GM18507 (cell line): Measurements from ENCODE around the gene CXorf38.
"Not testable (repeated sequence)": the region's sequence is repeated elsewhere in the genome, so short reads cannot be mapped to it uniquely, and the experiment has no call there.

ENCODE experiments used
- DNase-seq: peaks from one replicate; pipeline ENCODE4 v3.0.0; 2011; ENCODE audit warnings: low read depth; ENCODE audit not compliant: insufficient read length; ENCODE audit errors: extremely low spot score
- FAIRE-seq: peaks from 2 replicates; lab custom pipeline; 2011; peaks lifted over from hg19 to GRCh38; lab: Jason Lieb, UNC

CXorf38 gene

DNA sequence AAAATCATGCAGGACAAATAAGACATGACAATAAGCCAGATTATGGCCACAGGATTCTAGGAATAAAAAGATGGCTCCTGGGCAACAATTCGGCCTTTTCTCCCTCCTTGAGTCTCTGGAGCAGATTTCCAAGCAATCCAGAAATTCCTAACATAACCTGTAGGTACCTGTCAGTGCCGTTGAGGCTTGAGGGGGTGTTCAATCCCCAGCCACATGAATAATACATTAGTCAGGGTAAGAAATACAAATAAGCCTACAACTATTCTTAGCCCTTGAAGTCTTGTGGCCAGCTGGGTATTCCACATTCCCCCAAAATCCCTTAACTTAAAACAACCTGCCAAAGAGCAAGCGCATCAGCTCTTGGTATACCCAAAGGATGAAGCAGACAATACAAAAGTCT is 9.7 kb downstream of the CXorf38 start:
- FAIRE-seq: no peak
- DNase-seq: no peak

DNA sequence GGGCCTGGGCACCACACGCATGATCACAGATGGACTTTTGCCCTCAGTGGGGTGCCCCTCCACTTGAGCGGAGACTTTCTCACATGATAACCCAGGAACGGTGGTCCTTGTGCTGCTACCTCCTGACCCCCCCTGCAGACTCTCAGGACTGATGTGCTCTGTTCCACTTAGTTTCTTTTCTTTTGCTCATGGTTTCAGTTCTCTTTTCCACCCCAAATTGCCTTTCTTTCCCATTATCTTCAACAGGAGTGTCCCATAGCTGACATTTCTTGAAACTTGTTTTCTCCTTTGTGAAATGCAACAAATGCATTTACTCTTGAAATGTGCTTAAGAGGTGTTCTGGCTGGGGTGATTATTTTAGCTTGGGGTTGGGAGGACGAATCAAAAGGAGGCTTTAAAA is 15.2 kb downstream of the CXorf38 start:
- FAIRE-seq: no peak
- no peak for DNase-seq

DNA sequence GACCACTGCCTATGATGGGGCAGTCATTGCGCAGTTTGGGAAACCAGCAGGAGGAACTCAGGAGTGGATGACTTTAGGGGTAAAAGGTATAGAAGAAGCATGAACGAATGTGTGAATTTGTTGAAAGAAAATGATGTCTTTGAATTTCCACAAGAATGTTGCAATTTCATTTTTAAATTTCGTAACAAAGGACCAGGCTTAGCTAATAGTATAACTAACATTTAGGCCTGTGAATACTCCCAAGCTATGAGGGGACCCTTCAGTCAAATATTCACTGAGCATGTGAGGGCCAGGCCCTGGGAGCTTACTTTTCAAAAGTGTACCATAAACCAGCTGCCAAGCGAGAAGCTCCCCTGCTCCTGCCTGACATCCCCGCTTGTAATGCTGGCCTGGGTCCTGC is 18.9 kb downstream of the CXorf38 start:
- DNase-seq (no peak), FAIRE-seq (no peak)

DNA sequence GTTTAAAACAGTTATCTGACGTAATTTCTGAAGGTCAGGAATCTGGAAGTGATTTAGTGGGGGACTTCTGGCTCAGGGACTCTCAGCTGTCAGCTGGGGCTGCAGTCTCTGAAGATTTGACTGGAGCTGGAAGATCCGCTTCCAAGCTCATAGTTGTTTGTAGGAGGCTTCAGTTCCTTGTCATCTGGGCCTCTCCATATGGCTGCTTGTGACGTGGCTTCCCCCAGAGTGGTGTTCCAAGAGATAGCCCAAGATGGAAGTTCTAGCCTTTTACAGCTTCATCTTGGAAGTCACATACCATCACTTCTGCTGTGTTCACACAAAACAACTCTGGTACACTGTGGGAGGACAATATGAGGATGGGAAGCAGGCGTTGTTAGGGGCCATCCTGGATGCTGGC is 22.1 kb downstream of the CXorf38 start:
- DNase-seq: no peak
- FAIRE-seq: no peak

DNA sequence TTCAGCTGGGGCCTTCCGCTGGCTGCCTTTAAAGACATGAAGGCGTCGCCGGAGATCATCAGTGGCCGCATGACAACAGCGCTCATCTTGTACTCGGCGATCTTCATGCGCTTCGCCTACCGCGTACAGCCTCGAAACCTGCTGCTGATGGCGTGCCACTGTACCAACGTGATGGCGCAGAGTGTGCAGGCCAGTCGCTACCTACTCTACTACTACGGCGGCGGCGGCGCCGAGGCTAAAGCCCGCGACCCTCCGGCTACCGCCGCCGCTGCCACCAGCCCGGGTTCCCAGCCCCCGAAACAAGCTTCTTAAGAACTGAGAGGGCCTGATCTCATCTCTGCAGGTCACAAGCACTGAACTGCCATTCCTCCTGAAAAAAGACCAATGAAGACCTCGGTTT is 23.7 kb downstream of the CXorf38 start:
- FAIRE-seq (no peak), DNase-seq (no peak)

DNA sequence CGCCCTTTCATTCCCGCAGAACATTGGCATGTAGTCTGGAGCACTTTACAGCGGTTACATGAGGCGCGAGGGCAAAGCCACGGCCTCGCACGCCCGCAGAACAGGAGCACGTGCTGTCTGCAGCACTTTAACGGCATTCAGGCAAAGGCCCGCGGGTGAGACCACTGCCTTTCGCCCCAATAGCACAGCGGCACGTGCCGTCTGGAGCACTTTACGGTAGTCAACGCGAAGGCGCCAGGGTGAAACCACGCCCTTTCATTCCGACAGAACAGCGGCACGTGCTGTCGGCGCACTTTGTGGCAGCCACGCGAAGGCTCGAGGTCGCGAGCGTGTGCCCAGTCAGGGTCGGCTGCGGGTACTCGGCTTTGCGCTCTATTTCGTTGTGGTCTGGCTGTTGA is 24.2 kb downstream of the CXorf38 start, which contains the start of gene MPC1L:
TSS of gene MPC1L (plus strand) at position 290 of the 398 bp plus-strand sequence. CDS start 138 bp downstream, outside the sequence.
- no peak for DNase-seq

DNA sequence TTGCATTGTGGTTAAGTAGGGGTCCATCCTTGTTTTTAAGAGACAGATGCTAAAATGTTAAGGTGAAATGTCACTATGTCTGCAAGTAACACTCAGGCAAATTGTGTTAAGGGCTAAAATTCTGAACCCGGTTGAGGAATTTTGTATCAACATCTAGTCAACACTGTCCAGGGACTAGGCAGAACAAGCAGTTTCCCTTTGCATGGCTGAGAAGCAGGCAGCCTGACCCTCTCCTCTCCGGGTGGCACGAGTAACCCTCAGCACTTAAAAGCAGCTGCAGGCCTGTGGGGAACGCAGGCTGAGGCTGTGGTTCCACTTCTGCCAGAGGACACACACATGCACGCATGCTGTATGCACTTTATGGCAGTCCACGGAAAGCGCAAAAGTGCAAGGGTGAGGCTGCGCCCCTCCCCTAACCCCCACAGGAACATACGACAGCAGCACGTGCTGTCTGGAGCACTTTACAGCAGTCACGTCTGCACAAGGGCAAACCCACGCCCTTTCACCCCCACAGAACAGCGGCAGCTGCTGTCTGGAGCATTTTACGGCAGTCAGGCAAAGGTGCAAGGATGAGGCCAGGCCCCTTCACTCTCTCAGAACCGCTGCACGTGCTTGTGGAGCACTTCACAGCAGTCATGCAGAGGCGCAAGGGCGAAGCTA is 24.8 kb downstream of the CXorf38 start:
- no peak for FAIRE-seq
- no peak for DNase-seq

More for the DNA sequence above, 24.2 kb downstream of the CXorf38 start, which contains the start of gene MPC1L:
- no peak for FAIRE-seq

DNA sequence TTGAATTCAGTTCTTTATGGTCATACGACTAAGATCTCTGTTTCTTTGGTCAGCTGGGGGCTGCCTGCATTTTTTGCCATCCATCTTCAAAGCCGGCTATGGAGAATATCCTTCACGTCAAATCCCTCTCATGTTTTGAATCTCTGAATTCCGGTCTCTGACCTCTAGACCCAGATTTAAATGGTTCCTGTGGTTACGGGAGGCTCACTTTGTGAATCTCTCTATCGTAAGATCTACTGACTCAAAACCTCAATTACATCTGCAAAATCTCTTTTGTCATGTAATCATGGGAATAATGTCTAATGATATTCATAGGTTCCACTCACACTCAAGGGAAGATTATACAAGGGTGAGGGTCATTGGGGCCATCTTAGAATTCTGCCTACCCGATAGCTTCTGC is 29.8 kb downstream of the CXorf38 start:
- FAIRE-seq: no peak

DNA sequence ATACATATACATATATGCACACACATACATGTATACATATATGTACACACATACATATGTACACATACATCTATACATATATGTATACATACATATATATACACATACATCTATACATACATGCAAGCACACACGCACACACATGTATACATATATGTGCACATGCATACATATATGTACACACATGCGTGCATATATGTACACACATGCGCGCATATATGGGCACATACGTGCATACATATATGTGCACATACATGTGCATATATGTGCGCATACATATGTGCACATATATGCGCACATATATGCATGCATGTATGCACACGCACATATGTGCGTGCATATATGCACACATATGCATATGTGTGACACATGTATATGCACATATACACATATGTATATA is 31.4 kb downstream of the CXorf38 start:
- no peak for FAIRE-seq

More for the DNA sequence above, 29.8 kb downstream of the CXorf38 start:
- no peak for DNase-seq

DNA sequence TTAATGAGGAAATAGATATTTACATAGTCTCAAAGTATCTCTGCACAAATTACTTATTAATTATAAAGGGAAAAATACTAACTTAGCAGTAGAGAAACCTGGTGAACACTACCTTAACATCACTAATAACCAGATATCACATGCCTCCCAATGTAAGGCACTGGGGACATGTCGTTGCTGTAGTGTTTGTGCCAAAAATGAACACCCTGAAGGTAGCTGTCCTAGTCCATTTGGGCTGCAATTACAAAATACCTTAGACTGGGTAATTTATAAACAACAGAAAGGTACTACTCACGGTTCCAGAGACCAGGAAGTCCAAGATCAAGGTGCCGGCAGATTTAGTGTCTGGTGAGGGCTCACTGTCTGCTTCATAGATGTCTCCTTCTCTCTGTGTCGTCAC is 34.9 kb downstream of the CXorf38 start:
- DNase-seq: no peak
- FAIRE-seq: no peak

More for the DNA sequence above, 31.4 kb downstream of the CXorf38 start:
- DNase-seq: no peak

DNA sequence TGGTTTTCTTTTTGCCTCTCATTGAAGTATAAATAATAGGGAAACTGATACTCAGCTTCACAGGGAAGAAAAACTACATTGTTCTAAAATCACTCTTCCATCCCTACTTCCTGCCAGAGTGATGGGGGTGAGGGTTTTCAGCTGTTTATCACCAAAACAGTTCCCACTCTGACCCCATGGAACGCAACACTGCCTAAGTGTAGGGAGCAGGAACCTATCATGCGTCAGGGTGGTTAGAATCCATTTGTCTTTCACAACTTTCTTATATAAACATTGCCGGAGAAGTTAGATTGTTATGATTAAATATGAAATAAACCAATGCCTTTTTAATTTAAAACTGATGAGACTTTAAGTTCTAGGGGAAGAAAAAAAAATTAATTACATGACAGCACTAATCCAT is 40.0 kb downstream of the CXorf38 start:
- FAIRE-seq (no peak), DNase-seq (no peak)

DNA sequence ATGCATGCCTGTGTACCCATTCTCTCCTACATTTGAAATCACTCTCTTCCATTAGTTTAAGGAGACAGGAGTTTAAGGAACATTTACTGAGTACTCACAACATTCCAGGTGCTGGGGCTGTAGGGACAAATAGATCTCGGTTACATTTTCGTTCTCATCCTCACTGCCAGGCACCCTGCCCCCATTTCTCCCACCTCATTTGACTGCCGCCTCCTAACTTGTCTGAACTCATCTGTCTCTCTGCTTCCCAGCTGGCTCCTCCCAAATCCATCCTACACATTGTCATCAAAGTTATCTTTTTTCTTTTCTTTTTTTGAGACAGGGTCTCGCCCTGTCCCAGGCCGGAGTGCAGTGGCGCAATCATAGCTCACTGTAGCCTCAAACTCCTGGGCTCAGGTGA is 43.9 kb downstream of the CXorf38 start:
- DNase-seq (no peak), FAIRE-seq (no peak)

DNA sequence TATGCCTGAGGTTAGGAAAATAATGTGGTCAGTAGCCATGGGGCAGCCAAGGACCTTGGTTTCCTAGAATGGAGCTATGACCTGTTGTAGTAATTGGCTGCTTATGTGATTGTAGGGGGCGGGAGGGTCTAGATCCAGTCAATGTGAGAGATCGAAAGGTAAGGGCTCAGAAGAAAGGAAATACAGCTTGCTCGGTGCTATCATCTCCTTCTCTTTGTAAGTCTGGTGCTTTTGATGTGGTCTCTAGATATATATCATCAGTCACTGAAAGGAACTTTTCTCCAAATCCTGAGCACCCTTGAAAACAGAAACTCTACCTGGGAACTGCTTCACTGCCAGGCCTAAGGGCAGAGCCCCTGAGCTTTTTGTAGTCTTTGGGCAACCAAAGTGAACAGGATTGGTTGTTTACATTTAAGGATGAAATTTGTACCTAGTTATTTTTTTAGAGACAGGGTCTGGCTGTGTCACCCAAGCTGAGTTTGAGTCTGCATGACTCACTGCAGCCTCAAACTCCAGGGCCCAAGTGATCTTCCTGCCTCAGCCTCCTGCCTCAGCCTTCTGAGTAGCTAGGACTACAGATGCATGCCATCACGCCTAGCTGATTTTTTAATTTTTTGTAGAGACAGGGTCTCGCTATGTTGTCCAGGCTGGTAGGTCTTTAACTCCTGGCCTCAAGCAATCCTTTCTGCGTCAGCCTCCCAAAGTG is 57.6 kb downstream of the CXorf38 start:
- FAIRE-seq, DNase-seq: not testable (repeated sequence)

DNA sequence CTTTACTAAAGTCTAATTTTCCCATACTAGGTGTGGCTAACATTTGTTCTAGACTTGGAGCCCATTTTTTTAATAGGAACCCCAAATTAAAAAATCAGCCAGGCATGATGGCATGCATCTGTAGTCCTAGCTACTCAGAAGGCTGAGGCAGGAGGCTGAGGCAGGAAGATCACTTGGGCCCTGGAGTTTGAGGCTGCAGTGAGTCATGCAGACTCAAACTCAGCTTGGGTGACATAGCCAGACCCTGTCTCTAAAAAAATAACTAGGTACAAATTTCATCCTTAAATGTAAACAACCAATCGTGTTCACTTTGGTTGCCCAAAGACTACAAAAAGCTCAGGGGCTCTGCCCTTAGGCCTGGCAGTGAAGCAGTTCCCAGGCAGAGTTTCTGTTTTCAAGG is 59.7 kb downstream of the CXorf38 start:
- FAIRE-seq: peak; percentile 53
- not testable (repeated sequence) for DNase-seq

DNA sequence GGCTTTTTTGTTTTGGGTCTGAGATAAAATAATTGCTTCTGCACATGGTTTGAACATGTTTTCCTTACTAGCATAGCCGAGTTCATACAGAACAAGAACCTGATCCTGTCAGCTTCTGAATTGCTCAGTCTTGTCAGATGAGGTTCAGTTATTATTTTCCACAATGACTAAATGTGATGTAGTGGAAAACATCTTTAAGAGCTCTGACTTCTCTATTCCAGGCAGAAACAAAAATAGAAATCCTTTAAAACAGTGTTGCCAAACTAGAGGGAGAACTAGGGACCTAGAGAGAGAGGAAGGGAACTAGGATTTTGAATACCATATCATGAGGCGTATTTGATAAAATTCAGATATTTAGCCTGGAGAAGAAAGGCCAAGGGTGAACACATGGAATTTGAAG is 64.5 kb downstream of the CXorf38 start:
- FAIRE-seq (no peak), DNase-seq (no peak)

DNA sequence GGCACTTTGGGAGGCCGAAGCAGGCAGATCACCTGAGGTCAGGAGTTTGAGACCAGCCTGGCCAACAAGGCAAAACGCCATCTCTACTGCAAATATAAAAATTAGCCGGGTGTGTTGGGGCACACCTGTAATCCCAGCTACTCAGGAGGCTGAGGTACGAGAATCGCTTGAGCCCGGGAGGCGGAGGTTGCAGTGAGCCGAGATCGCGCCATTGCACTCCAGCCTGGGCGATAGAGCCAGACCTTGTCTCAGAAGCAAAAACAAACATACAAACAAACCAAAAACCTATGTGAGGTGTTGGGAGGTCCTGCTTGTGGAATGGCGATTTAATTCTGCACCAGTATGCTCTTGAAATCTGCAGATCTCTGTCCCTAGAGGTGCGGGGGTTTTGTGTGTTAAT is 65.2 kb downstream of the CXorf38 start:
- FAIRE-seq, DNase-seq: not testable (repeated sequence)

DNA sequence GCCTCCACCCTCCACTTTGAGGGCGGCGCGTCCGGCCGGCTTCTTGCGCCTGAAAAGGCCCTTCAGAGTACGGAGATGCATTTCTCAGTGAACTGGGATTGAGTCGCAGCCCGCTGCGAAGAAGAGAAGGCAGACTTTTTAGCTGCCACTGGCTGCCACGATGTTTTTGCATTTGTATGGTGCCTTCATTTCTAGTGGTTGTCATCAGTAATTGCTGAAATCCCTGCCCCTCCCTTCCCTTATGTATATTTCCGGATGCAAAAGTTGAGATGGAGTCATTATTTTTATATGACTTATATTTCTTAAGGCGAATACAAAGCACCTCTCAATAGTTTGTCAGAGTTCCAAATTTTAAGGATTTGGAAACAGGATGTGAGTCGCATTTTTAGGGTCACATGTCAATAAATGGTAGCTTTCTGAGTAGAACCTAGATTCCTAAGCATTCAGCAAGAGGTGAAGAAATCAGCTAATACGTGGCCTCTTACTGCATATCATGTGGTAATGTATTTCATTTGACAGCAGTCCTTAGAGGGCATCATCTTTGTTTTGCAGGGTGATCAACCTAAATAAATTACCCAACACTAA is 65.9 kb downstream of the CXorf38 start:
- DNase-seq (no peak), FAIRE-seq (no peak)

DNA sequence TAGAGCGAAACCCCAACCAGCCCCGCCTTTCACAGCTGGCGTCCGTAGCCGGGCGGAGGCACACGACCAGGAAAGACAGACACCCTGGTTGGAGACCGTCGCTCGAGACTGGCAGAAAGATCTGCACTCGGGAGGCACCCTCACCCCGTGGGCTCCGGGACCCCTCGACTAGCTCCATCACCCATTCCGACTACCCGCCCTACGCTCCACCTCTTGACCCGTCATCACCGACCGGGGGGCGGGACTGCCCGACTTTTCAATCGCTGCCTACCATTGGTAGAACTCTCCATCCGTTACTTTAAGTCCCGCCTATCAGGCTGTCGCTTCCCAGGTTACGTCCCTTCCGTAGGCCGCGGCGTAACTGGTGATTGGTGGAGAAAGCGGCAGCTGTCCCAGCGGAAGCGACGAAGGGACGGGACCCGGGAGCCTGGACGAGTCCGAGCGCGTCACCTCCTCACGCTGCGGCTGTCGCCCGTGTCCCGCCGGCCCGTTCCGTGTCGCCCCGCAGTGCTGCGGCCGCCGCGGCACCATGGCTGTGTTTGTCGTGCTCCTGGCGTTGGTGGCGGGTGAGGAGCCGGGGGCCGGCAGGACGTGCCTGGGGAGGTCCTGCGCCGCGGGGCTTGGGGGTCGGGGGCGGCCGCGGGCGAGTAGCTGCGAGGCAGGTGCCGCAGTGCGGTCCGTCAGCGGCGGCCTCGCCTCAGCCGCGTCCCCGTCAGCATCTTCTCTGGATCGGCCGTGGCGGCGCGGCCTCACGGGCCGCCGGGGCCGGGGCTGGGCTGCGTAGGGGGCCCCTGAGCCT is 66.6 kb downstream of the CXorf38 start, which contains the start of gene ATP6AP2:
TSS of gene ATP6AP2 (plus strand) at position 434 of the 799 bp plus-strand sequence. CDS start at position 530, 96 bp downstream.
- DNase-seq: peak; percentile 68
- peak; percentile 98 for FAIRE-seq

DNA sequence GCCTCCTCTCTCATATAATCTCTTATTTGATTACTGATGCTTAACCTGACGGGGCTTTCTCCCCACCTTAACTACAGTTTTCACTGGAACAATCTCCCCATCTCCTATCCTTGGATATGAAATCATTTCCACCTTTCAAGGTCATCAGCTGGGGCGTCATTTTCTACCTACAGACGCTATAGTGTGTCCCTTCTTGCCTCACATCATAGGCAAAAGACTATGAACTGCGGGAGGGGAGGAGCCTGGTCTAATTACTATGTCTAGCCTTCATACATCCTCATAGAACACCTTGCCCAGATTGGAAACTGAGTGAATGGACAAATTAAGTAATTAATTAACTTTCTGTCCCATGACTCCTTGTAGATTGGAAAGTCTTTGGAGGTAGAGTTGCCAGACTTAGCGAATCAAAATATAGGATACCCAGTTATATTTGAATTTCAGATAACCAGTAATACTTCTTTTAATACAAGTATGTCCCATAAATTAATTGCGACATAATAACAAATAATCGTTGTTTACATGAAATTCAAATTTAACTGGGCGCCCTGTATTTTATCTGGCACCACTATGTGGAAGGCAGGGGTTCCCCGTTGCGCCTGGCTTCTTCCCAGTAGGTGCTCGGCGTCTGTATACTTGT is 67.3 kb downstream of the CXorf38 start:
- DNase-seq (no peak), FAIRE-seq (peak; percentile 42)
